Activated CD4-positive, alpha-beta T cell treated with anti-CD3 and anti-CD28 coated beads for 1 hour (primary cell): ENCODE data around the gene CYRIA.

ENCODE experiments used
- DNase-seq: peaks from one replicate; pipeline ENCODE4 v3.0.0-alpha.2; 2020

Gene CYRIA

DNA sequence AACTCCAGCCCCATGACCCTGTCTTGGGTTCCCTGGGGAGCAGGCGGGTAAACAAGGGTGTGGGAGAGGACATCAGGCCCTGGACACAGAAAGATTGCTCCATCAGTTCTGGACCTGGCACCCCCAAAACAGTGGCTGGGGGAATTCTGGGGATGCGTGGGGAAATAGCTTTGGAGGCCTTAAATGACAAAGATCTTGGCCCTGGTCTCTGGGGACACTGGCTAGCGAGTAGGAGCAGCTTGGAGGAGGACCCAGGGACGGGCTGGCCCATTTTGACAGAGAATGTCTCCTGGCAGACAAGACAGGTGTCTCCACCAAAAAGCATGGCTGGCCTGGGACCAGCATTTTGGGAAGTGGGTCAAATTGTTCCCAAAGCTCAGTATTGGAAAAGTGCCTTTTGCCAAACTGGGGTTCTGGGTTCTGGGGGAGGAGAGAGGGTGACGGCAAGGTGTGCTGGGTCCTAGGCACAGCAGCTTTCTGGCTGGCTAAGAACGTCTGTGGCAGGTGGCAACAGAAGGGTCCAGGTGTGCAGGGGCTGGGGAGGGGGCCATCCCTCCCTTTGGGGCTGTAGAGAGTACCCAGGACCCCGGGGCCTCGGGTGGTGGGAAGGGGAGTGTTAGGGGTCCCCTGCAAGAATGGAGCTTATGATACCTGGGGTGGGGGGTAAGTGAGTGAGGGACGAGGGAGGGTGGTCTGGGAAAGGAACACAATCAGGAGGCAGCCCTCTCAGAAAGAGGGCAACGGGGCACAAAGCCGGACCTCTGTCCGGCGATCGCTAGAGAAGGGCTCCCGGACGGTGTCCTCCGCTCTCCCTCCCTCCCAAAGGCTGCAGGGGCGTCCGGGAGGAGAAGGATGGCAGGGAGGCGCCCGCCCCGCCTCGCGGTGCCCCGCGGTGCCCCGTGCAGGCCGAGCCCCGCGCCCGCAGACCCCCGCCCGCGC, 556 bp downstream of the CYRIA start:
- no peak for DNase-seq

DNA sequence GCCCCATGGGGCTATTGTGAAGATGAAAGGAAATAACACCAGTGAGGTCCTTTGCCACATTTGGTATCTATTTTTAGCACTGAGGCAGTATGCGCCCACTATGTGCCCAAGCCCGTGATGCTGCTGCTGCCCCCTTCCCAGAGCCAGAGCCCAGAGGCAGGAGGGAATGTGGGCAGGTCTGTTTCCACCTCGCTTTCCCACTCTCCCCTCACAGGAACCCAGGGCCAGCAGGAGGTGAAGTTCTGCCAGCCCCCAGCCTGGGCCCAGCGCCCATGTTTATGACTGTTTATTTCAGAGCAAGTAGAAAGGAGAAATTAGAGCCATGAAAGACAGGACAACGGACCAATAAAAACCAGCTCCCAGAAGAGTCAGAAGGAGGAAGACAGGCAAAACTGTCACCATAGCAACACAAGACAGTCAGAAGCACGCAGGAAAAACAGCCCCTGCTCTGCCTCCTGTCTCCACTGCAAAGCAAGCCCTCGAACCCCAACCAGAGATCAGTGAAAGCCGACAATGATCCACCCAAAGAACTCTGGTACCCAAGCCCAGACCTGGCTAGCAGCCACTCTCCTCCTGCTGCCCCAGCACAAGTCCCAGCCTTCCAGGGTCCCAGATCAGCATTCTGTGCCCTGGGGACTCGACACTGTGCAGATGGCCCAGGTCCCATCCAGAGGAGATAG, 1.4 kb downstream of the CYRIA start:
- no peak for DNase-seq

DNA sequence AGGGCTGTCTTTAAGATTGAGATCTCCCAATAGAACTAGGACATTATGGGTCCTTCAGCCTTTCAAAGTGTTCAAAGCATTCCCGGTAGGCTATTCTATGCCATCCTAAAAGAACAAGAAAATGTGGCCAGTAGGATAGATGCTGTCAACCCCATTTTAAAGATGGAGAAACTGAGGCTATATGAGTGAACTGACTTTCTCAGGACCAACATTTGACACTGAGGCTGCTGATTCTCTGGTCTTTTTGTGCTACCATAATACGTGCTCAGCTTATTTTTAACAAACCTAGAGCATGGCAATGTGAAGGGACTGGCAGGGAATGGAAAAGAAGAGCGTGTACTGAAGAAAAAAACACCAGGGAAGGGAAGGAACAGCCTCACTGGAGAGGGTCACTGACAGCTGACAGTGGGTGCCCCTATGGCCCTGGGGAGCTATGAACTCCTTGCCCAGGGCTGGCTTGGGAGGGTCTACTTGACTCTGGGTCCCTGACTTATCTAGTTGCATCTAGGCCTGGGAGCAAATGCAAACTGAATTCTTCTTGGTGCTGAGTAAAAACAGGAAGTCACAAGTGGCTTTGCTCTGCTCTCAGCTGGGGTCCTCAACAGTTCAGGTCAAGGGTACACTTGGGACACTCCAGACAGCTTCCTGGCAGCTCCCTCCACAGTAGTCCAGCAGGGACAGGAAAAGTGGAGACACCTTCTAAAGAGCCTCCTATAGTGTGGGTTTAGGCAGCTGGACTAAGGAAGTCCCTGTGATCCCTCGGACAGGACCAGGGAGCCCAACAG, 2.3 kb downstream of the CYRIA start:
- no peak for DNase-seq

DNA sequence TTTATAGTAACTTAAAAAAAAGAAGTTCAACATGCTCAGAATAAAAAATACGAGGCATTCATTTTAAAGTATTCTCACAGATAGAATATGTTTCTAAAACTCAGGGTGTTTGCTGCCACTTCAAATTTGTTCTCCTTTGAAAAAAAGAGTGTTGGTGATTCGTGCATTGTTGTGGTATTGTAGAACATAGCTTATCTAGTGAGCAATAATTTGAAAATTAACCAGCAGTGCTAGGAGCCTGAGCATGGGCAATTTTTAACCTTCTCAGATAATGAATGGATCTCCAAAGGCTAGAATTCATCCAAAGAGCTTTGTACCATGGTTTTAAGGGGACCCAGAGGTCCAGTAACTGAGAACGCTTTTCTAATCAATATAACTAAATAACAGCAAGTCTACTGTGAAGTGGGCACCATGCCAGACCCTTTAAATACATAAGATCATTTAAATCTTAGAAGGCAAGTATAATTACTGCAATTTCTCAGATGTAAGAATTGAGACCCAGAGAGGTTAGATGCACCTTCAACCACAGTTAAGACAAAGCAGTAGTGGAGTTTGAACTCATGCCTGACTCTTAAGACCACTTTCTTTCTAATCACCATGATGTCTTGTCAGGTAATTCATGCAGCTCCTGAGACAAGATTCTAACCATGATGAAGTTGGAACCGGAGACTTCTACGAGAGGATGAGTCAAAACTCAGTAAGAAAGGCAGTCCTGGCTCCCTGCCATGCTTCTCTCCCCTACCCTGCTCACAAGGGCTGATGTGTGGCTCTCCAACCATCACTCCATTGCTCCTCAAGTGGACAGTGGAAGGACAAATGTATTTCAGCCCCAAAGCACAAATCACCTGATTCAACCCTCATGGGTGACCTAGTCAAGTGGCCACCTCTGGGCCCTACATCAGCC, 3.4 kb downstream of the CYRIA start:
- DNase-seq, result no peak

DNA sequence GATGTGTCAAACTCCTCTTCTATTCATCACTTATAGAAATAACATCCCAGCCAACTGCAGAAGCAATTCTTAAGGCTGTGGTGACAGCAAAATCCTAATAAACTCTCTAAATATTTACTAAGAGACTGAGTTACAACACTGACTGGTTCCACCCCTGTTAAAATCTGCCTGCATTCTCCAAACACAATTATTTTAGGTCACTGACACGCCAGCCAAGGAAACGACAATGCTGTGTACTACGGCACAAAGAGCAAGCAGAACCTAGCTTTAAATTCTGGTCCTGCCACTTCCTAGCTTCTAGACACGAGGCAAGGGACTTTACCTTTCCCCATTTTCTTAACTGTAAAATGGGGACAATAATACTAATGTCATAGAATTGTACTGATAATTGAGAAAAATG, 4.1 kb downstream of the CYRIA start:
- no peak for DNase-seq

DNA sequence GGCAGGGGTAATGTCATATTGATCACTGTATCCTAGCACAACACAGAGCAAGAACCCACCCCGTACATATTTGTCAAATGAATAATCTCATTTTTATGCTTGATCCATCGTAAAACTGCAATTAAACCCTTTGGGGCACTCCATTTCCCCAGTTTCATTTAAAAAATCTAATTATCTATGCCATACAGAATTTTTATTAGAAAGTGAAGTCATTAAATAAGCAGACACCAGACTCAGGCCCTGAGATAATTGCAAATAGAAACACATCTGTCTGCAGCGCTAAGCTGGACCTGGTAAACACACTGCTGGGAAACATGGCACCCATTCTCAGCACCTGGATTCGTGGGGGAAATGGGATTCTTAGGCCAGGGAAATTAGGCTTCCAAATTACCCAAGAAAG, 5.1 kb downstream of the CYRIA start:
- no peak for DNase-seq

DNA sequence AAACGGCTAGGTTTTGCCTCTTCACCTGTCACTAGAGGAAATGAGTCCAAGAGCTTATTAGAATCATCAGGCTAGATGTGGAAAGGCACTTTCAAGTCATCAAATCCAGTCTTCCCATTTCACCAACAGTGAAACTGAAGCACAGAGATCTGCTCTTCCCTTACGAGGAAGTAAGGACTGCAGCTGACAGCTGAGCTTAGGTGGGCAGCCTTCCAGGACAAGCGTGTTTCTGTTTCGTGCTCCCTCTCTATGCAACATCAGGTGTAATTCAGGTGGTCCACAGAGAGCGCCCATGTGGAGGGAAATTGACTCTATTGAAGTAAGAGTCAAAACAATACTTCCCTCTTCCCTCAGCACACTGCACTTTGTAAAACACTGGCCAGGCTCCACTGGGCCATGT, 5.5 kb downstream of the CYRIA start:
- DNase-seq, result no peak

DNA sequence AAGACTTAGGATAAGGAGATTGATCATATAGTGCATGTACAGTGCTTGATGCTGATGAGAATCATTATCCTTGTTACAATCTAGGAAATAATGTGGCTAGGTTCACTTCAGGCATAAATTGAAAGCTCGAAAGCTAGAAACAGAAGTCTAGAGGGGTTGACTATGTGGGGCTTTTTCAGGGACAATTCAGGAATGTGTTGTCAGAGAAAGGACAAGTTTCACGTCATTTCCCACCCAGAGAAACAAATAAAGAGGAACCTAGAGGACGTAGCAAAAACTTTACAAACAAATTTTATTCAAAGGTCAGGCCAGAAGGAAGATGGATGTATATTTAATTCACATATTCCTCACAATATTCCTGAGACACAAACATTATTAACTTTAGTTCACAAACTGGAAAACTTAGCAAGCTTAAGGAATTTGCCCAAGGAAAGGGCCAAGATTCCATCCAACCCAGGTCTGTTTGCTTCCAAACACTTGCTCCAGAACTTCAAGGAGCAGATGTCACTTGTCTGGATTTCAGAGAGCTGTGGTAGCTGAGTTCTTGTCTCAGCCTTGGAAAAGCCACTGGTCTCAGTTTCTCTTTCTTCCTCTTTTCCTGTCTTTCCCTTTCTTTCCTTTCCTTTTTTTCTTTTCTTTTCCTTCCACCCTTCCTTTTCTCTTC, 7.4 kb downstream of the CYRIA start:
- no peak for DNase-seq

DNA sequence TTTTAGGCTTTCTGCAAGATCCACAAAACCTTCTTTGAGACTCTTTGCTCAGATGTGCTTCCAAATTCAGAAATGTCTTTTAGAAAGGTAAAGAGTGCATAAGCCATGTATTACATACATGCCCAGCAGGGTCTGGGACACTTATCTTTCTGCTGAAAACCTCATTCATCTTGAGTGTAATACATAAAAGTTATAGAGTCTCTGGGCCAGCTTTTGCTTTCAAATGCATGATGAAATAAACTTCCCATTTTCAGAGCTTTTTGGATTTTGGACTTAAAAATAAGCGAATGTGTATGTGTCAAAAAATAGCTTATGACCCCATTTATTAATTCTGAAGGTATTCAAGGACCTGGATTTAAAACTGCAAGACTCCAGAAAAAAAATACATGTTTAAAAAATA, 8.0 kb downstream of the CYRIA start:
- no peak for DNase-seq

DNA sequence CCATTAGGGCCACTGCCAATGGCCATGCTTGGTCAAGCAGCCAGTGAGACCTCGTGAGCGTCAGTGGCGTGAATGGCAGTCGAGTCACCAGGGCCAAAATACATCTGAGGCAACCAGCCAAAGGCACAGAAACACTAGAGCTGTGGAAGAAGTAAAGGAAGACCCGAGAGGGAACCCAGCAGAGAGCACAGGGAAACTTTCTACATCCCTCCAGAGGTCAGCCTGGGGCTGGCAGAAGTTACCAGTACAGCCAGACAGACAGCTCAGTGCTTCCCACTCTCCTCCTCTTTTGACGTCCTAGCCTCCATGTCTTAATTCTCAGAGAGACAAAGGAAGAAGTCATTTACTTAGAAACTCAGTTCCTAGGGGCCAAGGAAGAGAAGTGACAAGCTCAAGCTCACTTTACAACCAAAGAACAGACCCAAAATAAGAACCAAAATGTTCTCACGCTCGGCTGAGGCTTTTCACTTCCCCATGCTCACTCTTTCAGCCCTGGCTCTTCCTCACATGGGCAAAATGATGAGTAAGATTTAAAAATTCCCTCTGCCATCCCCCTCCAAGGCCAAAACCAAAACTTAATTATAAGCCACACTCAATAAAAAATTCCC, 8.7 kb downstream of the CYRIA start:
- no peak for DNase-seq

DNA sequence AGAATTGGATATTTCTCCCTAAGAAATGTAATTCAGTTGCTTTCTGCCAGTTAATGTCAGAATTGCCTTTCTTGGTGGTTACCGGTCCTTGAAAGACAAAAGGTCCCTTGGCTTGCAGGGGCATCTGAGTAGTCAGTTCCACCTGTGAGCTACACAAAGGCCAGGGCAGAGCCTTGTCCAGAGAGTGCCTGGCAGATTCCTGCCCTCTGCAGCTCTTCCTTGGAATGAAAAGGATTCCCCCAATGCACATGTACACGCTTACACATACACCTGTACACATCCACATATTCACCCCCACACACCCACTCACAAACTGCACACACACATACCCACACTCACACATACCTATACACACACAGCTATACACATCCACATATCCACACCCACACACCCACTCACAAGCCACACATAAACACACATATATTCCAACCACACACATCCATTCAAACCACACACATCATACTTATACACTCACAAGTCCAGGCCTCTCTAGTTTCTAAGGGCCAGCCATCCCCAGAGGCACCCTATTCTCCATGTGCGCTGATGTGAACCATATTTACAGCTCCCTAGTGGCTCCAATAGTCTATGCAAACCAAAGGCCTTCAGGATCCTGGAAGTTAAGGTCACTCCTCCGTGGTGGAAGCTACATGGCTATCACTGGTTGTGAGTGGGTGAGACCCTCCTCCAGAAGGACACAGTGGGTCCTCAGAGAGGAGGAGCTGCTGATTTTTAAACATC, 9.6 kb downstream of the CYRIA start:
- no peak for DNase-seq

DNA sequence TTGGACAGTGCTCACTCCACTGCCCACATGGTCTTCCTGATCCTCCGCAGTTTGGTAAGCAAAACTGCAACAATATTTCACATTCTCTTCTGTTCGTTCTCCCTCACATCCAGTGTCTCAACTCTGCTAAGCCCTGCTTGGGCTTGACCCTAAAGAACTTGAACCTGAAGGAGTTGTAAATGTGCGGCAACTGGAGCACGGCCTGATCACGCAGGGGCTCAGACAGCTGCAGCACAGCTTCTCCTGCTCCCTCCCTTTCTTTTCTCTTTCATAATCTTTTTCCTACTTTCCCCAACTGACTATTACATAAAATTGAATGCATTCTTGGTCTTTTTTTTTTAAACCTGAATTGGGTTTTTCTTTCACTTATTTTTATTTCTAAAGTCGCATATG, 10.2 kb downstream of the CYRIA start:
- no peak for DNase-seq

DNA sequence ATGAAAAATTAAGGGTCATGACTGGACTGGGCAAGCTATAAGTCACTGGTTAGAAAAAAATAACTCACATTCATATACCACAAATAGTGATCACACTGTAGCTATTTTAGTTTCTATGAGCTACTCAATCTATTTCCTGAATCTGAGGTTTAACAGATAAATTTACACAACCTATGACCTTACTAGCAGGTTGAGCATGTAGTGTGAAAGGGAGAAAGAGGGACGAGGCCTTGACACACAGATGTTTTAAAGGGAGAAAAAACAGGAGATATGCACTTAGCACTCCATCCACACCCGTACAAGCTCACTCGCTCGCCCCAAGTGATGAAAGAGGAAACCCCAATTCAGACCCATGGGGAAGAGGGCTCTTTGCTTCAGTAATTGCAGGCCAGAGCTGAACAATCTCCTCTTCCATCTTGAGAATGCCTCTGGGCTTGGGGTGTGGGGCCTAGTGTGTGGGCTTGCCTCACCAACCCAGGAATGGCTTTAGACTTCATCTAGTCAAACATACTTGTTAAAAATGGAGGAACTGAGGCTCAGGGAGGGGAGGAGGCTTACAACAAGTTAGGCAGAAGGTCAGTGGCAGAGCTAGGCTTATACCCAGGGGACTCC, 10.7 kb downstream of the CYRIA start:
- no peak for DNase-seq

DNA sequence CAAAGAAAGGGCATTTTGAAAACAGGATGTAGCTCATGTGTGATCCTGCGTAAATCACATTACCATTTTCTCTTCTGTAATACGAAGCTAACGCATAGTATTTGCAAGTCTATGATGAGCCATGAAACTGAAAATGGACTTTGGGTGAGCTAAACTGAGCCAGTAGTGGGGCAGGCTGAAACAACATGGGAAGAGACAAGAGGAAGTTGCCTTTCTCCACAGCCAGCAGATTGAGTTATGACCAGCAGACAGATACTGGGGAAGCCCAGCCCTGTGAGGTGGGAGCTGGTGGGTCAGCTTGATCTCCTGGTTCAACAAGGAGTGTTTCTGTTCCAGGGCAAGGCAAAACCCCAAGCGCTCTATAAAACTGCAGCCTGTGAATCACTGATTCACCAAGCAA, 11.8 kb downstream of the CYRIA start:
- DNase-seq, result no peak

DNA sequence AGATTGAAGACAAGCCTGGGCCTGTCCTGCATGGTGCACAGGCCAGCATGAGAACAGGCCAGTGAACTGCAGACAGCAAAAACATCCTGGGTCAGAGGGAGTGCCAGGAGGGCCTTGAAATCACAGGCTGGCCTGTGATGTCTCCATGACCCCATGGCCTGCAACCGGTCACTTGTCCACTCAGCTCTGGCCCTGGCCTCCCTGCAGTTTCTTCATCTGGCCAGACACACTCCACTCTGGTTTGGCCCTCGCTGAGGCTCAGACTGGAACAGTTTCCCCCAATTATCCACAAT, 12.6 kb downstream of the CYRIA start:
- no peak for DNase-seq

DNA sequence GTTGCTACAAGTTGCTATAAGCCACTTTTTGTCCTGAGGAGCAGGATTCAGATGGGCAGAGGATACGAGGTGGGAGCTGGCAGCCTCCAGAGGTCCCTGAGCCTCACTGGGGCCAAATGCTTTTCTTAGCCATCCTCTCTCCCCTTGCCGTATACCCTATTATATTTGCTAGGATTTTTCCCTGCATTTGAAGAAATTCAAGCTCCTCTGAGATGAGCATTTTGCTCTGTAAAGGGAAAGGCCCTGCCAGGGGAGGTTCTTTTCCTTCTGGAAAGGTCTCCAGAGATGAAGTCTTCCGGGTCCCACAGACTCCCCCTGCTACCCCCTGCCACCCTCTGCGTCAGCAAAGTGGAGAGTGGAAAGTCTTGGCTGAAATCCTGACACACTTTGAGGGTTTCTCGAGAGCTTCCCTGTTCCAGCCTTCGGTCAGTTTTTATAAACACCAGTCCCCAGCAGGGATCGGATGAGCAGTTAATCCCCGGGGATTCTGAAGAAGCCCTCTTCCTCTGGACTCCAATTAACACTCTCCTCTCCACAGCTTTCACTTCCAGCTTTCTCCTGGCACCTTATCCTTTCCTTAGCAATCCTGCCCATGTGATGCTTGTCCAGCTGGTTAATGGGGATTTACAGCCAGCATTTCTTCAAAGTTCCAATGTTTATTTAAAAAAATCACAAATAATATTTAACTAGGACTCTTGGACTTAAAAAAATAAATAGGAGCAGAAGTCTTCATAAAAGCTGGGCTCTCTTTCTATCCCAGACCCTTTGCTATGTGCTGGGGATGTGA, 13.1 kb downstream of the CYRIA start:
- DNase-seq, result no peak

DNA sequence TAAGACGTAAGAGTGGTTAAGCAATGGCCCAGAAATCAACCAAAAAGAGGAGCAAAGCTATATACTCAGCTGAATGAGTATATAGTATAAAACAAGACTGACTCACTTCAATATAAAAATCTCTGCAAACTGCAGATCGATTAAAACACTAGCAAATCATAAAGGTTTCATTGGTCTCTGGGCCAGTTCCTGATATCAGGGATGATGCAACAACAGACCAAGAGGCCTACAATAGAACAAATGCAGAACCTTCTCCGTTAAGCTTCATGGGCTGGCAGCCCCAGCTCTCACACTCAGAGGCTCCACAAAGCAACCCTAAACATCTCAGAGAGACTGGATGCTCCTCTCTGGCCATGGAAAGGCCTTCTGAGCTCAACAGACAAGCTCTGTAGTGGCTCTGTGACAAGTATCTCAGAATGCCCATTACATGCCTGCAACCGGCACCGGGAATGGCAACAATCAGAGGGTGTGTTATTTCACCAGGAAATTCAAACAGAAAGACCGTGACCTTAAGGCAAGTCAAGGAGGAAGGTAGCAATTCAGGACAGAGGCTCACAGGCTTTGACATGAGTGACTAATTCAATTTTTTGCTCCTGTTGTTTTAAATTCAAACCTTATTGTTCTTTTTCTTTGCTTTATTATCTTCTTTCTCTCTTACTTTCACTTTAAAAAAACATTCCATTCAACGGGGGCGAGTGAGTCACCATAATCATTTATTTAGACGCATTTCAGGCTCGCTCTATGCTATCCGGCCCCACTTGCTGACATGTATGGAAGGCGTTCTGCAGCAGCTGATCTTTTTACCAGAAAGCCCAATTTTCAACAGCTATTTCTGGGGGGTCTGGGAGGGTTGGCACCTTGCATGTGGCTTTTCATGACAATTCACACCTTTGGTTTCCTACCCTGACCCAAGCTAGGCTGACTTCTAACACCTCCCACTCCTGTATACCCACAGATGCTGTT, 15.1 kb downstream of the CYRIA start:
- no peak for DNase-seq
